HepG2 (cell line): Measurements from ENCODE around the gene ATP6V0E1. TPM values are rescaled to one million over a fixed set of nuclear protein-coding genes. Genes with fewer than 3 reads are reported as not detected.

Experiments used
- ATF1 ChIP-seq: IDR thresholded peaks from 2 replicates; pipeline ENCODE4 v1.6.1; 2016; ENCODE audit warnings: mild to moderate bottlenecking, control low read depth
- ATF6 ChIP-seq: sonication (generic); formaldehyde crosslinking; conservative IDR thresholded peaks from 2 replicates; pipeline ENCODE4 v1.4.0; 2020; ENCODE audit warnings: missing genetic modification reagents
- FOXC1 ChIP-seq: sonication (generic); formaldehyde crosslinking; IDR thresholded peaks from 2 replicates; pipeline ENCODE4 v1.8.0; 2022; ENCODE audit warnings: mild to moderate bottlenecking, missing genetic modification reagents, borderline replicate concordance
- FOXO4 ChIP-seq: sonication (generic); formaldehyde crosslinking; conservative IDR thresholded peaks from 2 replicates; pipeline ENCODE4 v1.8.1; 2023; ENCODE audit warnings: missing genetic modification reagents
- HMGXB4 ChIP-seq, 2 experiments: sonication (generic) in 1 of 2; formaldehyde crosslinking in 1 of 2; IDR thresholded peaks; 2 replicates each; pipeline versions ENCODE4 v1.4.0 to v1.6.1; 2018 to 2020; ENCODE audit warnings: missing genetic modification reagents in 2 of 2, borderline replicate concordance in 1 of 2, low read depth in 1 of 2, mild to moderate bottlenecking in 1 of 2, missing biosample characterization in 1 of 2
- KDM5A ChIP-seq: fragments of 200-600 bp; sonication (generic); IDR thresholded peaks from 2 replicates; pipeline ENCODE4 v1.7.0; 2018; ENCODE audit warnings: antibody characterized with exemption, mild to moderate bottlenecking, low read length, borderline replicate concordance
- MED13 ChIP-seq: sonication (generic); formaldehyde crosslinking; IDR thresholded peaks from 2 replicates; pipeline ENCODE4 v1.5.0; 2020; ENCODE audit warnings: missing genetic modification reagents
- REL ChIP-seq: sonication (generic); formaldehyde crosslinking; conservative IDR thresholded peaks from 2 replicates; pipeline ENCODE4 v1.8.0; 2022; ENCODE audit warnings: mild to moderate bottlenecking, missing genetic modification reagents, moderate library complexity
- SMARCC2 ChIP-seq: fragments of 450-650 bp; IDR thresholded peaks from 2 replicates; pipeline ENCODE4 v1.6.1; 2017; ENCODE audit warnings: antibody characterized with exemption, mild to moderate bottlenecking
- TFDP2 ChIP-seq: sonication (generic); formaldehyde crosslinking; IDR thresholded peaks from 2 replicates; pipeline ENCODE4 v1.4.0; 2020; ENCODE audit warnings: missing genetic modification reagents
- ZBTB39 ChIP-seq: sonication (generic); formaldehyde crosslinking; IDR thresholded peaks from 2 replicates; pipeline ENCODE4 v1.5.0; 2020; ENCODE audit warnings: missing genetic modification reagents
- ZNF121 ChIP-seq: sonication (generic); formaldehyde crosslinking; IDR thresholded peaks from 2 replicates; pipeline ENCODE4 v1.5.0; 2020; ENCODE audit warnings: mild to moderate bottlenecking, missing genetic modification reagents
- polyA plus RNA-seq, 8 experiments: library from polyadenylated mRNA; depleted of rRNA in 3 of 8; stranded (reverse) in 7 of 8; unstranded in 1 of 8; fragments of >200 nt; fragmentation: Illumina TruSeq in 4 of 8; extraction: Trizol in 4 of 8; gene quantifications; 2 replicates each; pipeline versions ENCODE4 v1.2.1 to v1.2.3, GENCODE V29; 2011 to 2016; ENCODE audit warnings: low read depth in 4 of 8, missing spikeins in 1 of 8, mixed read lengths in 1 of 8; ENCODE audit not compliant: insufficient read depth in 1 of 8
- total RNA-seq, 5 experiments: library from RNA; depleted of rRNA; stranded (reverse); fragments of >200 nt; fragmentation: Illumina TruSeq; extraction: Trizol; gene quantifications; 2 replicates each; pipeline ENCODE4 v1.2.3, GENCODE V29; 2016; ENCODE audit warnings: low read depth in 1 of 5

Gene ATP6V0E1
- total and polyA plus RNA-seq, 2 of the 13 experiments (the other 11 are each of a cell fraction or from before 2014, with no cell fraction given), result 143 to 215 TPM

GRCh38 chr5:172959824-172960799, 23.5 kb upstream of the ATP6V0E1 start (continued):
- TF ChIP-seq FOXO4 (CRISPR knock-in tag) (0 out of 2 replicates have a peak, but pooled peaks have one; percentile 31), ZNF121 (CRISPR knock-in tag) (peak; percentile 78; the same call in 1 of the 2 replicates), TFDP2 (CRISPR knock-in tag) (no peak), MED13 (CRISPR knock-in tag) (no peak), FOXC1 (CRISPR knock-in tag) (no peak), ZBTB39 (CRISPR knock-in tag) (0 out of 2 replicates have a peak, but pooled peaks have one; percentile 71), ATF1 (no peak), ATF6 (no peak), REL (CRISPR knock-in tag) (no peak), HMGXB4 (CRISPR knock-in tag; IDR thresholded peaks at IDR 0.05; ENCODE audit: borderline replicate concordance in 1 of 2, low read depth in 1 of 2) (0 out of 4 replicates have a peak, but pooled peaks of 1 of the 2 experiments have one; percentile 8), SMARCC2 (no peak), KDM5A (peak; percentile 50)
